Stimulated activated effector memory CD8-positive, alpha-beta T cell treated with anti-CD3 and anti-CD28 coated beads, Interleukin-12 subunit alpha, Interleukin-12 subunit beta, amount 100 ng/mL, for 72 hours (primary cell): ENCODE data around the gene DPP6.

ENCODE experiments used
- ATAC-seq: fragments of 150-1000 bp; cut with Tn5 transposase; 2 replicates; pipeline ENCODE4 v1.10.0; 2021
- DNase-seq, 2 donors: peaks; one replicate each; pipeline ENCODE4 v3.0.0; 2021 to 2022; ENCODE audit warnings: low spot score in 2 of 2
- H3K27ac Mint-ChIP-seq: one replicate; pipeline ENCODE4 v1.8.0; 2022; ENCODE audit warnings: mild to moderate bottlenecking, mixed read lengths
- H3K36me3 Mint-ChIP-seq: one replicate; pipeline ENCODE4 v1.8.0; 2022; ENCODE audit warnings: mild to moderate bottlenecking, mixed read lengths
- H3K4me1 Mint-ChIP-seq: one replicate; pipeline ENCODE4 v1.8.0; 2022; ENCODE audit warnings: mixed read lengths
- H3K4me3 Mint-ChIP-seq: one replicate; pipeline ENCODE4 v1.8.0; 2022; ENCODE audit warnings: mild to moderate bottlenecking, mixed read lengths
- H3K9me3 Mint-ChIP-seq: one replicate; pipeline ENCODE4 v1.8.0; 2022; ENCODE audit warnings: mixed read lengths

The DPP6 gene

DNA sequence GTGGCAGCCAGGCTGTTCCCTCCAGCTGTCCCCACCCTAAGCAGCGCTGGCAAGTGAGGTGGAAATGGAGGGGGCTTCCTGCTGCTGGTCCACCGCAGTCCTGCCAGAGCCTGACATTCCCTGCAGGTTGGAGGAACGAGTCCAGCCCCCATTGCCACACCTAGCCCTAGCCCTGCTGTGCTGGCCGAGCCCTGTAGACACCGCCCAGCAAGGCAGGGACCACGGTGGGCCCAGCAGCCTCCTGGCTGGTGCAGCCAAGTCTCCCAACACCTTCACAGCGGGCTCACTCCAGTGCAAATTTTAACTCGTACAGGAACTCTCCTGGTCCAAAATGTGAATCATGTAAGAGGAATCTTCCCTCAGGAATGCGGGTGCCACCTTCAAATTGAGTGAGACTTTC lies 834.4 kb downstream of the DPP6 start:
- no peaks in the 10 kb centered on the region for H3K4me1 Mint-ChIP-seq
- no peak for DNase-seq
- no peaks in the 10 kb centered on the region for H3K36me3 Mint-ChIP-seq
- H3K27ac Mint-ChIP-seq, result no peak overlapping the region
- no peaks in the 10 kb centered on the region for H3K9me3 Mint-ChIP-seq
- no peak for ATAC-seq
- H3K4me3 Mint-ChIP-seq, result no peak overlapping the region

DNA sequence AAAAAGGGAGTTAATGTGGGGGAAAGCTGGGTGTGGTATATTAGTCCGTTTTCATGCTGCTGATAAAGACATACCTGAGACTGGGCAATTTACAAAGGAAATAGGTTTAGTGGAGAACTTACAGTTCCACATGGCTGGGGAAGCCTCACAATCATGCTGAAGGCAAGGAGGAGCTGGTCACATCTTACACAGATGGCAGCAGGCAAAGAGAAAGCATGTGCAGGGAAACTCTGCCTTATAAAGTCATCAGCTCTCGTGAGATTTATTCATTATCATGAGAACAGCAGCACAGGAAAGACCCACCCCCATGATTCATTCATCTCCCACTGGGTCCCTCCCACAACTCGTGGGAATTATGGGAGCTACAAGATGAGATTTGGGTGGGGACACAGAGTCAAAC lies 836.5 kb downstream of the DPP6 start:
- no peaks in the 10 kb centered on the region for H3K9me3 Mint-ChIP-seq
- H3K36me3 Mint-ChIP-seq, result no peaks in the 10 kb centered on the region
- no peak overlapping the region for H3K27ac Mint-ChIP-seq
- H3K4me3 Mint-ChIP-seq, result no peak overlapping the region
- no peak for DNase-seq
- H3K4me1 Mint-ChIP-seq, result no peaks in the 10 kb centered on the region
- ATAC-seq, result no peak

DNA sequence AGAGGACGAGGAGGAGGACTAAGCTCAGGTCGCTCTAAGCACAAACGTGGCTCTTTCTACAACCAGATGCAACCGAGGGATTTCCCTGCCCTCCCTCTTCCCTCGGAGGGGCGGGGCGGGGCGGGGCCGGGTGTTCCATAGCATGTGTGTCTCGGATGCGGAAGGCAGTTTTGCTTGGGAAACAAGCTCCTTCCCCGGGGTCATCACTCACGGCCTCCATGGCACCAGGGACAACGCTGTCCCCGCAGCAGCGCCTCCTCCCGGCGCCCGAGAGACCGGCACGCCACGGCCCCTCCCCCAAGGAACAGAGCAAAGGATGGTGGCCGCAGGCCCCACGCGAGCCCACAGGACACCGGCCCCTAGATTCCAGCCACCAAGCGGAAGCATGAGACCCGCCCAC lies 840.3 kb downstream of the DPP6 start:
- H3K27ac Mint-ChIP-seq, result no peak overlapping the region

DNA sequence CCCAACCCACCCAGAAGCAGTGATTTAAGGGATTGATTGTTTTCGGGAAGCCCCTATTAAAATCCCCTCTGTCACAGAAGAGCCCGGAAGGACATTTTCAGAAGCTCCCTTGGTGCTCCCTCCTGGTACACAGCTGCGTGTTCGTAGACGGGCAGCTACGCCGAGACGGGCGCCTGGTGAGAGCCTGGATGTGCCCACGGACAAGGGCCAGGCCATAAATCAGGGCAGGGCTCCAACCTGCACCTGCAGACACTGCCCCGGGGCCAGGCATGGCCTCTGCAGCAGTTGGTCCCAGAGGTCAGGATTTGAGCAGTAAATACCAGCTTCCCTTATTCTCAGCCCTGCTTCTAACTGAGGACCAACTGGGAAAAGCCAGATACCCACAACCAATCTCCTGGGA lies 843.9 kb downstream of the DPP6 start:
- DNase-seq (no peak), ATAC-seq (no peak)
- no peaks in the 10 kb centered on the region for H3K4me1 Mint-ChIP-seq
- no peak overlapping the region for H3K4me3 Mint-ChIP-seq
- H3K27ac Mint-ChIP-seq, result no peak overlapping the region
- no peaks in the 10 kb centered on the region for H3K9me3 Mint-ChIP-seq
- H3K36me3 Mint-ChIP-seq, result no peaks in the 10 kb centered on the region

More for the DNA sequence above, 840.3 kb downstream of the DPP6 start:
- H3K9me3 Mint-ChIP-seq, result no peaks in the 10 kb centered on the region
- no peaks in the 10 kb centered on the region for H3K4me1 Mint-ChIP-seq
- no peaks in the 10 kb centered on the region for H3K36me3 Mint-ChIP-seq
- no peak overlapping the region for H3K4me3 Mint-ChIP-seq
- no peak for ATAC-seq
- no peak for DNase-seq

DNA sequence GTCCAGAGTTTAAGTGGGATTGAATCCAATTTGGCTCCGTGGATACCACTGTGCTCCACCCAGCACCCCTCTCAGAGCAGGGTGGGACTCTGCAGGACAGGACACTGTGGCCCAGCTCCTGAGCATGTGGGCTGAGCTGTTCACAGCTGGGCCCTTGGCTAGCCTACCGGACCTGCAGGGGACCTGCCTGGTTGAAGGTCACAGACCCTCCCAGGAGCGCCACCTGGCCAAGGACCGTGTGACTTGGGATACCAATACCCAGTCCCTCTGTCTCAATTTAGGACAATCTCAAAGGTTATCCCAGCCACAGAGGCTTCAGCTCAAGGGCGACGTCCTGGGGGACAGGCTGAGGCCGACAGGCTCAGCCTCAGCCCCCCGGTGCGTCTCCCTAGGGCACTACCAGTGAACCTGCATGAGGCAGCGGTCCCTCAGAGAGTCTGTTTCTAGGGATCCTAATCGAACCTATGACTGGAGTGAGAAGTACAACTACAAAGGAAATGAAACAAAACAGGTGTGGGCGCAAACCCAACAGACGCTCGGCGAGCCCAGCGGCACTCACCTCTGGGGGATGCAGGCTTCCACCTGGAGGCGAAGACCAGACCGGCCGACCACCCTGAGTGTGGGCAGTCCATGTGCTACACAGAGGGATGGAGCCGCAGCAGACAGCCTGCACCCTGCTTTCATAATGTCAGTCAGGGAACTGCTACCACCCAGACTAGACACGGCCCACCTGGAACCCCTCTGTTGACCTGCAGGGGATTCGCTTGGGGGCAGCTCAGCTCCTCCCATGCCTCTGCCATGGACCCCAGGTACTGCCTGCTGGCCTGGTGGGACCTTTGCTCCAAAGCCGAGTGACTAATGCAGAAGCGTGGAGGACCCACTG lies 847.0 kb downstream of the DPP6 start:
- Mint-ChIP-seq H3K27ac (no peak overlapping the region), H3K4me1 (no peaks in the 10 kb centered on the region)

DNA sequence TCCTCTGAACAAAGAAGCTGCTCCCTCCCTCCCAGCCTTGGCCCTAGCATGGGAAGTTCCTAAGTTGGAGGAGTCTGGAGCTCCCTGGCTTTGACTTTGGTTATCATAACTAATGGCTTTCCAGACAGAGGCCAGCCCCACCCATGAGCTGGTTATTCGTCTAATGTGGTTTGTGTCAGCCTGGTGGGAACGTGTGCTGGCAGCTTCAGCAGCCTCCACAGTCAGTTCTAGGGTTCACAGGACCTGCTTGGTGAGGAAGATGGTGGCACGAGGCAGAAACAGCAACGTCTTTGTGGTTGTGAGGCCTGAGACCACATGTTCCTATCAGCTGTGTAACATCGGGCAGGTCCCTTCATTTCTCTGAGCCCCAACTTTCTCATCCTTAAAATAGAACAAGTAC lies 847.7 kb downstream of the DPP6 start:
- no peaks in the 10 kb centered on the region for H3K36me3 Mint-ChIP-seq
- no peak overlapping the region for H3K4me3 Mint-ChIP-seq
- H3K4me1 Mint-ChIP-seq, result no peaks in the 10 kb centered on the region
- H3K27ac Mint-ChIP-seq, result no peak overlapping the region
- DNase-seq (no peak), ATAC-seq (no peak)
- no peaks in the 10 kb centered on the region for H3K9me3 Mint-ChIP-seq

More for the DNA sequence above, 847.0 kb downstream of the DPP6 start:
- DNase-seq, result no peak
- Mint-ChIP-seq H3K36me3 (no peaks in the 10 kb centered on the region), H3K9me3 (no peaks in the 10 kb centered on the region), H3K4me3 (no peak overlapping the region)
- ATAC-seq, result no peak

DNA sequence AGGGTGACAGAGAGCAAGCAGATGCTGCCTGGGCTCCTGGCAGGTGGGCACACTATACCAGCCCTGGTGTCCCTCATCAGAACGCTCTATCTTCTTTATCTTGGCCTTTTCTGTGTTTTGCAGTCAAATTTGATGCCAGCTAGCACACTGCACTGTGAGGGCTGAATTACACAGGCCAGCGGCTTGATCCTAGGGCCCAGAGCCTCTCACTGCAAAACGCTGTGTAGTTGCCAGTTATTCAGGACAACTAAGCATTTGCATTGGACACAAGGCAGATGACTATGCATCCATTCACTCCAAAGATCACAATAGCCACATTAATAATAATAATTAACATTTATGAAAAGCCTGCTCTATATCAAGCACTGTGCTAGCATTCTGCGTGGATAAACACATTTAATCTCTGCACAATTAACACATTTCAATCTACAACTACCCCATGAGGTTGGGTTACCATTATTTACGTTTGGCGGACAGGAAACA lies 850.4 kb downstream of the DPP6 start:
- H3K36me3 Mint-ChIP-seq, result no peaks in the 10 kb centered on the region
- DNase-seq, result no peak

DNA sequence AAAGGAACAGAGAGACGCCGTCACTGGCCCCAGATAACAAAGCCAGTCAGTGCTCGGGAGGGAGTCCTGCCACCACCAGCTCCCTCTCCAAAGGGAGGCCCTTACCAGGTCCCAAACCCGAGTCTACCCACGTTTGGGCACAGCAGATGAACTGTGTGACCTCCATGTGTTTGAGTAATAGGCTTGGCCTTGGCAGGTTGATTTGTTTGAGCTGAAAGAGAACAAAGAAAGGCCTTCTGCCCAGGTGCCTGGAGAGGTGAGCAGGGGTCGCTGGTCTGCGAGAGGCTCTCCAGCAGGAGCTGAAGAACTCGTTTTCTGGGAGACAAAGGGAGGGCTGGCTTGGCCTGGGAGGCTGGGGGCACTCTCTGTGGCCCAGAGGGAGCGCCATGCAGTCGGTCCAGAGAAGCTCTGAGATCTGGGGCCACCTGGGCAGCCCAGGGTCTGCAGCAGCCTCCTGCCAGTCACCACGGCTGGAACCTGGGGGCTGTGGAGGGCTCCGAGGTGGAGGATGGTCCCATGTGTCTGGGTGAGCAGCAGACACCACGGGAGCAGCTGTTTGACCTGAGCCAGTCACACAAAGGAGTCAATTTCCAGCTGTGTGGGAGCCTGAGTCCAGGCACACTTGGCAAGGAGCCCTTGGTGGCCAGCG lies 851.0 kb downstream of the DPP6 start:
- no peak overlapping the region for H3K4me3 Mint-ChIP-seq
- no peaks in the 10 kb centered on the region for H3K9me3 Mint-ChIP-seq
- no peak overlapping the region for H3K27ac Mint-ChIP-seq
- DNase-seq (no peak), ATAC-seq (no peak)
- H3K4me1 Mint-ChIP-seq, result no peaks in the 10 kb centered on the region
- no peaks in the 10 kb centered on the region for H3K36me3 Mint-ChIP-seq

More for the DNA sequence above, 850.4 kb downstream of the DPP6 start:
- H3K9me3 Mint-ChIP-seq, result no peaks in the 10 kb centered on the region
- H3K4me1 Mint-ChIP-seq, result no peaks in the 10 kb centered on the region
- H3K27ac Mint-ChIP-seq, result no peak overlapping the region
- no peak for ATAC-seq
- no peak overlapping the region for H3K4me3 Mint-ChIP-seq

DNA sequence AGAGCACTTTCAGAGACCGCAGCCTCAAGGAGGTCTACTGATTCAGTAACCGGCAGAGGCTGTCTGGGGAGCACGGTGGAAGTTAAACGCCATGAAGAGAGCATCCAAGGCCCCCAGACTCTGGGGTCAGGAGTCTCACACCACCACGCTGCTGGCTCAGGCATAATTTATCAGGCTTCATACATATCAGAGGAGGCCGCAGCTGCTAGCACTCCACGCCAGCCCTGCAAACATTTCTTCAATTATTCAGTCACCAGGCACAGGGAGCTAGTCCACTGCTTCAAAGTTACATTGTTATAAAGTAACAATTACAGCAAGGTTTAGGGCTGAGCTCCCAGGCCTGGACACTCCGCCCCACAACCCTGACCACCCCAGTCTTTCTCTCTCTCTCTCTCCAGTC lies 852.9 kb downstream of the DPP6 start:
- H3K4me3 Mint-ChIP-seq, result no peak overlapping the region
- no peaks in the 10 kb centered on the region for H3K36me3 Mint-ChIP-seq
- ATAC-seq (no peak), DNase-seq (no peak)
- H3K4me1 Mint-ChIP-seq, result no peaks in the 10 kb centered on the region
- H3K27ac Mint-ChIP-seq, result no peak overlapping the region
- H3K9me3 Mint-ChIP-seq, result no peaks in the 10 kb centered on the region

DNA sequence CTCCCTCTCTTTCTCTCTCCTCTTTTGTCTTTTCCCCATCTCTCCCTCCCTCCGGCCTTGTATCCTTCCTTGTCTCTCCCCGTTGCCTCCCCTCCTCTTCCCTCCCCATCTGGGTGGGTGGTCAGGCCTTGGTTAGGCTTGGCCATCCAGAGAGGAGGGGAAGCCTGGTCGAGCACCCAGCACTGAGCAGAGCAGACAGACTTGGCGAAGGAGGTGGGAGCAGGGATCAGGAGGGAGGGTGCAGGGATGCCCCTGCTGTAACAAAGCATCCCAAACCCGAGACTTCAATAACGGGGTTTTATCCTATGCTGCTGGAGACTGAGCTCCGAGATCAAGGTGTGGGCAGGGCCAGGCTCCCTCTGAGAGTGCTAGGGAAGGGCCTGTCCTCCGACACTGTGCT lies 853.4 kb downstream of the DPP6 start:
- H3K27ac Mint-ChIP-seq, result no peak overlapping the region
- H3K36me3 Mint-ChIP-seq, result no peaks in the 10 kb centered on the region
- ATAC-seq (no peak), DNase-seq (no peak)
- no peak overlapping the region for H3K4me3 Mint-ChIP-seq
- H3K4me1 Mint-ChIP-seq, result no peaks in the 10 kb centered on the region
- no peaks in the 10 kb centered on the region for H3K9me3 Mint-ChIP-seq

DNA sequence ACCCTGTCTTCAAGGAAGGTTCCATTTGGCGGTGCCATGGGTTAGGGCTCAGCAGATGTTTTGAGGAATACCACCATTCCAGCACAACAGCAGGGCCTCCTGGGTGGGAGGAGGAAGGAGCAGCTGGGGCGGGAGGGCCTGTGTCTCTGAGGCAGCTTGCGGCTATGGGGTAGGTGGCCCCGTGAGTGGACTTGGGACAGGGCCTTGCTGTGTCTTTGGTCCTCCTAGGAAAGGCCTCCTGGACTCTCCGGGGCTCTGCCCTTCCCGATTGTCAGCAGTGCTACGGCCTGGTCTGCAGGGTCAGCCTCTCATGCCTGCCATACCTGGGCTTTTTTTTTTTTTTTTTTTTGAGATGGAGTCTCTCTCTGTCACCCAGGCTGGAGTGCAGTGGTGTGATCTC lies 854.0 kb downstream of the DPP6 start:
- peaks cover under 1% of the 10 kb centered on the region for H3K9me3 Mint-ChIP-seq
- H3K27ac Mint-ChIP-seq, result no peak overlapping the region
- no peak for DNase-seq
- H3K36me3 Mint-ChIP-seq, result no peaks in the 10 kb centered on the region
- no peaks in the 10 kb centered on the region for H3K4me1 Mint-ChIP-seq
- no peak overlapping the region for H3K4me3 Mint-ChIP-seq
- ATAC-seq, result no peak

DNA sequence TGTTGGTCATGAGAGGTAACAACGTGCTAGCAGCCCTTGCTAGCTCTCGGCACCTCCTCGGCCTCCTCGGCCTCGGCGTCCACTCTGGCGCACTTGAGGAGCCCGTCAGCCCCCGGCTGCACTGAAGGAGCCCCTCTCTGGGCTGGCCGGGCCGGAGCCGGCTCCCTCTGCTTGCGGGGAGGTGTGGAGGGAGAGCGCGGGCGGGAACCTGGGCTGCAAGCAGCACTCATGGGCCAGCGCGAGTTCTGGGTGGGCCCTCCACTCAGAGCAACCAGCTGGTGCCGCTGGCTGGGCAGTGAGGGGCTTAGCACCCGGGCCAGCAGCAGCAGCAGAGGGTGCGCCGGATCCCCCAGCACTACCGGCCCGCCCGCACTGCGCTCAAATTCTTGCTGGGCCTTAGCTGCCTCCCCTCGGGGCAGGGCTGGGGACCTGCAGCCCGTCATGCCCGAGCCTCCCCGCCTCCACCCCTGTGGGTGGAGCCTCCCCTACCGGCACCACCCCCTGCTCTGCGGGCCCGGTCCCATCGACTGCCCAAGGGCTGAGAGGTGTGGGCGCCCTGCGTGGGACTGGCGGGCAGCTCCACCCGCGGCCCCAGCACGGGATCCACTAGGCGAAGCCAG lies 854.6 kb downstream of the DPP6 start:
- H3K4me3 Mint-ChIP-seq, result no peak overlapping the region
- H3K9me3 Mint-ChIP-seq, result peaks cover 3% of the 10 kb centered on the region
- H3K27ac Mint-ChIP-seq, result no peak overlapping the region
- no peaks in the 10 kb centered on the region for H3K36me3 Mint-ChIP-seq
- DNase-seq (no peak), ATAC-seq (no peak)
- H3K4me1 Mint-ChIP-seq, result no peaks in the 10 kb centered on the region

DNA sequence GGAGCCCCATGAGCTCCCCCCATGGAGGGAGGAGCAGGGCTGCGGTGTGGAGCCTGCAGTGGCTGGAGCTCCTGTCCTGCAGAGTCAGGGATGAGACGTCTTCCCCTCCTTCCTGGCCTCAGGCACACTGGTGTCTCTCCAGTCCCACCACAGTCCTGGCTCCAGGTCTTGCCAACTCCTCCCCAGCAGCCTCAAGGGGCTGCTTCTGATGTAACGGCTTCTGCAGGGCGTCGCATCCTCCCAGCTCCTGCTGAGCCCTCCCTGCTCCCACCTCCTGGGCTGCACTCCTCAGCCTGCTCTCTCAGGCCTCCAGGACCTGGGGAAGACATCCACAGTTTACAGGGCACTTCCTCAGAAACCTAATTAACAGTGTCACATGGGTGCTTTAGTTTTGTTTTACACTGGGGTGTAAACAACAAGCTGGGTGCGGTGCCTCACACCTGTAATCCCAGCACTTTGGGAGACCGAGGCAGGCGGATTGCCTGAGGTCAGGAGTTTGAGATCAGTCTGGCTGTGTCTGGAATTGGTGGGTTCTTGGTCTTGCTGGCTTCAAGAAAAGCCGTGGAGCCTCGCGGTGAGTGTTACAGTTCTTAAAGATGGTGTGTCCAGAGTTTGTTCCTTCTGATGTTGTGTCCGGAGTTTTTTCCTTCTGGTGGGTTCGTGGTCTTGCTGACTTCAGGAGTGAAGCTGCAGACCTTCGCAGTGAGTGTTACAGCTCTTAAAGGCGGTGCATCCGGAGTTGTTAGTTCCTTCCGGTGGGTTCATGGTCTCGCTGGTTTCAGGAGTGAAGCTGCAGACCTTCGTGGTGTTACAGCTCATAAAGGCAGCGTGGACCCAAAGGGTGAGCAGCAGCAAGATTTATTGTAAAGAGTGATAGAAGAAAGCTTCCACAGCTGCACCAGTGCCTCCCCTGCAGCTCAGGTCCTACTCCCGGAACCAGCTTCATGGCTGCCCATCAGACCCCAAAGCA lies 855.7 kb downstream of the DPP6 start:
- H3K4me1 Mint-ChIP-seq, result no peaks in the 10 kb centered on the region
- peaks cover 3% of the 10 kb centered on the region for H3K9me3 Mint-ChIP-seq
- no peaks in the 10 kb centered on the region for H3K36me3 Mint-ChIP-seq
- H3K4me3 Mint-ChIP-seq, result peak overlapping the region; percentile 18
- no peak overlapping the region for H3K27ac Mint-ChIP-seq
- ATAC-seq, result no peak
- no peak for DNase-seq

DNA sequence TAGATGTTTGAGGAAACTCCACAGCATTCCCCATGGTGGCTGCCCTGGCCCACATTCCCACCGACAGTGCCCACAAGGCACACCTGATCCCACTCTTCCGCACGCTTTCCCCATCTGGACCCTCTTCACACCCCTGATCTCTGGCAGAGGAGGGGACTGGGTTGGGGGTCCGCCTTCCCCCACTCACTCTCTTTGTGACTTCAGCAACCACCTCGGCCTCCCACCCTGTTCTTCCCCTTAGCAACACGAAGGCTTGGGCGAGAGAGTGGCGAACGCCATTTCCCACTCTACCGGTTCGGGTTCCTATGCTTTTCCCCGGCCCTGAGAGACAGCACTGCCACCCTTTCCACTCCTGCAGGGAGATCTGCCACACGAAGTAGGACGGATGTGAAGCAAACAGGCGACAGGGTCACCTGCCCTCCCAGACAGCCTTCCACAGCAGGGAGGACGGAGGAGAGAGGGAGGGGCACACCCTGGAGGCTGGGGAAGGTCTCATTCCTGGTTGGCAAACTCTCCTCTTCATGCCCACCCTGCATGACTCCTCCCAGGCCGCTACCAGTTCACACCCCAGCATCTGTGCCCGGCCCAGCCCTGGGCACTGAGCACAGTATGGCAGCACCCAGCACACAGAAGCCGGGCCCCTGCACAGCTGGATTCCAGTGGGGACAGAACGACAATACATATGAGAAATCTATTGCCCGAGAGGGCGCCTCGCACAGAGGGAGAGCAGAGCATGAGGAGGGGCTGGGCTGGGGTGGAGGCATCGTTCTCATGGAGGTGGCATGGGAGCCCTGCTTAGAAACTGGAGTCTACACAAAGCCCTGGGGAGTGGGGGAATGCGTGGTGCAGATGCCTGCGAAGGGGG lies 857.3 kb downstream of the DPP6 start:
- no peak for DNase-seq
- peaks cover 3% of the 10 kb centered on the region for H3K9me3 Mint-ChIP-seq
- no peaks in the 10 kb centered on the region for H3K36me3 Mint-ChIP-seq
- no peak overlapping the region for H3K4me3 Mint-ChIP-seq
- H3K27ac Mint-ChIP-seq, result no peak overlapping the region
- no peak for ATAC-seq
- peaks cover 6% of the 10 kb centered on the region for H3K4me1 Mint-ChIP-seq
